Left lung (tissue), 10 donors: ENCODE results near the gene SEC61B. TPM values are rescaled to one million over a fixed set of nuclear protein-coding genes. Genes with fewer than 3 reads are reported as not detected.

Source experiments
- ATAC-seq: fragments of 200-7000 bp; cut with Tn5 transposase; one replicate; pipeline ENCODE4 v1.9.1; 2020; ENCODE audit warnings: moderate library complexity
- DNase-seq, 4 donors: peaks; one replicate each; pipeline ENCODE4 v3.0.0-alpha.2; 2013 to 2020
- H3K27ac ChIP-seq, 2 donors: fragments of 200-600 bp; sonication (generic) in 1 of 2; one replicate each; pipeline versions ENCODE4 v1.5.0 to v1.8.0; 2020 to 2021
- H3K27me3 ChIP-seq, 2 donors: fragments of 200-600 bp; sonication (generic) in 1 of 2; one replicate each; pipeline versions ENCODE4 v1.5.0 to v1.8.0; 2020 to 2021
- H3K36me3 ChIP-seq, 2 donors: fragments of 200-600 bp; sonication (generic) in 1 of 2; one replicate each; pipeline versions ENCODE4 v1.5.0 to v1.8.0; 2020 to 2021
- H3K4me1 ChIP-seq, 2 donors: fragments of 200-600 bp; one replicate each; pipeline ENCODE4 v1.8.0; 2021
- H3K4me3 ChIP-seq, 2 donors: fragments of 200-600 bp; sonication (generic) in 1 of 2; one replicate each; pipeline versions ENCODE4 v1.5.0 to v1.8.0; 2020 to 2021; ENCODE audit warnings: mild to moderate bottlenecking in 1 of 2
- H3K9me3 ChIP-seq, 2 donors: fragments of 200-600 bp; sonication (generic) in 1 of 2; one replicate each; pipeline versions ENCODE4 v1.5.0 to v1.8.0; 2020 to 2021
- CTCF ChIP-seq, 2 donors: fragments of 200-600 bp; sonication (generic) in 1 of 2; IDR thresholded peaks; one replicate each; pipeline versions ENCODE4 v1.5.0 to v1.8.0; 2021; ENCODE audit warnings: antibody characterized with exemption in 2 of 2
- intact Hi-C, 2 donors: fragments of 100-400 bp; cut with DNase I; formaldehyde crosslinking; loops; one replicate each; pipeline versions ENCODE4 v1.11.2 to v1.14.2; 2022
- polyA plus RNA-seq, 6 donors: library from polyadenylated mRNA; unstranded; fragments of 120-200 nt; gene quantifications; one replicate each; pipeline ENCODE4 v1.2.1, GENCODE V29; 2013; ENCODE audit not compliant: insufficient read length in 6 of 6
- total RNA-seq, 2 donors: library from RNA; stranded (reverse); fragmentation: NEBNext Ultra II Directional; extraction: Animal tissue kit (Norgen Biotek cat#: 25700); gene quantifications; one replicate each; pipeline ENCODE4 v1.2.1, GENCODE V29; 2021
- donor health status: DM: no; HTN: yes; CAD: no.
- donor health status: DM: no; HTN: no; CAD: no.

SEC61B gene
- total and polyA plus RNA-seq, 8 donors = 121 to 184 (median 139) TPM

GRCh38 chr9:99177576-99178366 lies 44.3 kb upstream of the SEC61B start:
- intact Hi-C loops = loop anchor here in 1 of 2 donors (10.0 kb wide), 1 partner anchor 63 kb away; no protein-coding TSS in a partner anchor
- Histone ChIP-seq H3K4me3 (no peak overlapping the region), H3K9me3 (no peaks in the 10 kb centered on the region), H3K36me3 (no peaks in the 10 kb centered on the region), H3K27me3 (no peaks in the 10 kb centered on the region), H3K27ac (no peak overlapping the region), H3K4me1 (no peaks in the 10 kb centered on the region)
- ATAC-seq (no peak), DNase-seq (no peak)
- no peak for TF ChIP-seq CTCF (IDR thresholded peaks at IDR 0.05)

- no peak overlapping the region for H3K4me3 ChIP-seq
- peaks cover 0 to 2% of the 10 kb centered on the region in 2 donors for H3K4me1 ChIP-seq
- intact Hi-C loops = loop anchor here in 1 of 2 donors (10.0 kb wide), 1 partner anchor 64 kb away; no protein-coding TSS in a partner anchor
- no peaks in the 10 kb centered on the region for H3K36me3 ChIP-seq
- no peaks in the 10 kb centered on the region for H3K9me3 ChIP-seq
- H3K27ac ChIP-seq = no peak overlapping the region
- ATAC-seq = no peak
- DNase-seq = no peak
- TF ChIP-seq CTCF (IDR thresholded peaks at IDR 0.05) = no peak
- H3K27me3 ChIP-seq = no peaks in the 10 kb centered on the region
Observed at GRCh38 chr9:99178912-99179872, 42.9 kb upstream of the SEC61B start.

- no peak for DNase-seq
- intact Hi-C loops = no loop called here
- Histone ChIP-seq H3K27ac (no peak overlapping the region), H3K4me3 (no peak overlapping the region), H3K36me3 (no peaks in the 10 kb centered on the region), H3K27me3 (no peaks in the 10 kb centered on the region), H3K9me3 (no peaks in the 10 kb centered on the region), H3K4me1 (peaks cover 5 to 12% of the 10 kb centered on the region in 2 donors)
- ATAC-seq = no peak
- no peak for TF ChIP-seq CTCF (IDR thresholded peaks at IDR 0.05)
Observed at GRCh38 chr9:99180199-99180598, 41.9 kb upstream of the SEC61B start.

- Histone ChIP-seq H3K27ac (no peak overlapping the region), H3K4me3 (no peak overlapping the region), H3K4me1 (peaks cover 5 to 12% of the 10 kb centered on the region in 2 donors), H3K36me3 (no peaks in the 10 kb centered on the region), H3K9me3 (no peaks in the 10 kb centered on the region), H3K27me3 (no peaks in the 10 kb centered on the region)
- DNase-seq (no peak), ATAC-seq (no peak)
- intact Hi-C loops = no loop called here
- TF ChIP-seq CTCF (IDR thresholded peaks at IDR 0.05) = no peak
Observed at GRCh38 chr9:99180662-99181061, 41.4 kb upstream of the SEC61B start.

- Histone ChIP-seq H3K9me3 (no peaks in the 10 kb centered on the region), H3K27ac (no peak overlapping the region), H3K36me3 (no peaks in the 10 kb centered on the region), H3K27me3 (no peaks in the 10 kb centered on the region), H3K4me3 (no peak overlapping the region), H3K4me1 (peaks cover 5 to 12% of the 10 kb centered on the region in 2 donors)
- intact Hi-C loops = no loop called here
- no peak for TF ChIP-seq CTCF (IDR thresholded peaks at IDR 0.05)
- DNase-seq = no peak
- no peak for ATAC-seq
Observed at GRCh38 chr9:99181206-99181605, 40.9 kb upstream of the SEC61B start.
